Calu3 (cell line): ENCODE results near the gene PPP3R1. TPM values are rescaled to one million over a fixed set of nuclear protein-coding genes. Genes with fewer than 3 reads are reported as not detected.
A peak's percentile ranks its signal among the peaks of the same experiment; 100 is the strongest.

Experiments
- BruUV-seq: library from RNA; stranded (reverse); fragments of 400-500 nt; replicated peaks from 2 replicates; lab custom pipeline; 2021; lab: Mats Ljungman, UMichigan
- CTCF ChIA-PET: fragments of 300-600 bp; sonication (Branson Sonifier 250); formaldehyde crosslinking; loops from one replicate; lab custom pipeline; 2022; ENCODE audit warnings: antibody characterized with exemption; lab: Charles Lee
- DNase-seq: peaks from one replicate; pipeline ENCODE4 v3.0.0; 2022
- H3K27ac Mint-ChIP-seq: one replicate; pipeline ENCODE4 v1.8.0; 2022; ENCODE audit warnings: mixed read lengths; ENCODE audit not compliant: unreplicated experiment
- H3K27me3 Mint-ChIP-seq: one replicate; pipeline ENCODE4 v1.8.0; 2022; ENCODE audit warnings: mixed read lengths; ENCODE audit not compliant: unreplicated experiment
- H3K36me3 Mint-ChIP-seq: one replicate; pipeline ENCODE4 v1.8.0; 2022; ENCODE audit warnings: mild to moderate bottlenecking, moderate library complexity, mixed read lengths; ENCODE audit not compliant: insufficient read depth, unreplicated experiment
- H3K4me1 Mint-ChIP-seq: one replicate; pipeline ENCODE4 v1.8.0; 2022; ENCODE audit warnings: mild to moderate bottlenecking, low read depth, mixed read lengths; ENCODE audit not compliant: unreplicated experiment
- H3K4me3 Mint-ChIP-seq: one replicate; pipeline ENCODE4 v1.8.0; 2022; ENCODE audit warnings: mild to moderate bottlenecking, low read depth, moderate library complexity, mixed read lengths; ENCODE audit not compliant: unreplicated experiment
- H3K9me3 Mint-ChIP-seq: one replicate; pipeline ENCODE4 v1.8.0; 2022; ENCODE audit warnings: low read depth, mixed read lengths; ENCODE audit not compliant: unreplicated experiment
- CTCF ChIP-seq: fragments of 200-600 bp; IDR thresholded peaks from one replicate; pipeline ENCODE4 v1.8.0; 2022; ENCODE audit warnings: antibody characterized with exemption; ENCODE audit not compliant: unreplicated experiment
- intact Hi-C: fragments of 100-400 bp; cut with micrococcal nuclease; formaldehyde crosslinking; loops from one replicate; pipeline ENCODE4 v1.10.0; 2022; ENCODE audit not compliant: unreplicated experiment
- total RNA-seq: library from RNA; stranded (reverse); gene quantifications from 2 replicates; pipeline ENCODE4 v1.2.3, GENCODE V29; 2022

The PPP3R1 gene
- total RNA-seq, 1 experiment from 2014 or later: 63.4 TPM

GRCh38 chr2:68230241-68231060 is 21.9 kb downstream of the PPP3R1 start:
- Mint-ChIP-seq H3K27me3 (no peaks in the 10 kb centered on the region), H3K9me3 (no peaks in the 10 kb centered on the region), H3K4me3 (no peak overlapping the region), H3K4me1 (peaks cover 30% of the 10 kb centered on the region), H3K27ac (no peak overlapping the region), H3K36me3 (peaks cover 6% of the 10 kb centered on the region)
- intact Hi-C loops: no loop called here
- no peak for TF ChIP-seq CTCF
- BruUV-seq: no TSS peak
- DNase-seq: no peak
- CTCF ChIA-PET: interaction anchor here (0.9 kb wide), 1 partner anchor 14 kb away, joined by 3 read pairs; no protein-coding TSS in a partner anchor

- Mint-ChIP-seq H3K27me3 (no peaks in the 10 kb centered on the region), H3K36me3 (peaks cover 6% of the 10 kb centered on the region), H3K4me1 (peaks cover 40% of the 10 kb centered on the region), H3K4me3 (no peak overlapping the region), H3K27ac (no peak overlapping the region), H3K9me3 (no peaks in the 10 kb centered on the region)
- no peak for TF ChIP-seq CTCF
- intact Hi-C loops: no loop called here
- CTCF ChIA-PET: no interaction called here
- no TSS peak for BruUV-seq
- no peak for DNase-seq
These were observed 25.5 kb downstream of the PPP3R1 start for GRCh38 chr2:68226794-68227193.

GRCh38 chr2:68225119-68225632 is 27.2 kb downstream of the PPP3R1 start:
- Mint-ChIP-seq H3K27me3 (no peaks in the 10 kb centered on the region), H3K9me3 (no peaks in the 10 kb centered on the region), H3K4me3 (peak overlapping the region; percentile 13), H3K27ac (peak overlapping the region; percentile 9), H3K4me1 (peaks cover 33% of the 10 kb centered on the region), H3K36me3 (peaks cover under 1% of the 10 kb centered on the region)
- no peak for TF ChIP-seq CTCF
- intact Hi-C loops: no loop called here
- BruUV-seq: no TSS peak
- peak; percentile 50 for DNase-seq
- CTCF ChIA-PET: interaction anchor here (0.6 to 1.0 kb wide), 5 partner anchors 13 to 364 kb away, joined by 3 to 6 read pairs (median 3); no protein-coding TSS in a partner anchor

- no peaks in the 10 kb centered on the region for H3K36me3 Mint-ChIP-seq
- H3K4me3 Mint-ChIP-seq: no peak overlapping the region
- no TSS peak for BruUV-seq
- H3K27ac Mint-ChIP-seq: peak overlapping the region; percentile 22
- no peak for DNase-seq
- no peaks in the 10 kb centered on the region for H3K9me3 Mint-ChIP-seq
- H3K27me3 Mint-ChIP-seq: no peaks in the 10 kb centered on the region
- peaks cover 43% of the 10 kb centered on the region for H3K4me1 Mint-ChIP-seq
- intact Hi-C loops: no loop called here
- no peak for TF ChIP-seq CTCF
- CTCF ChIA-PET: interaction anchor here (1.2 kb wide), 1 partner anchor 14 kb away, joined by 4 read pairs; no protein-coding TSS in a partner anchor
These were observed 28.9 kb downstream of the PPP3R1 start for GRCh38 chr2:68223419-68223818.
